ENCODE measurements around the gene CCDC89. TPM values are rescaled to one million over a fixed set of nuclear protein-coding genes. Genes with fewer than 3 reads are reported as not detected.

The CCDC89 gene
- total and polyA plus RNA-seq, 2 donors (not counting 1 experiment from before 2014, with no cell fraction given): not detected

DNA sequence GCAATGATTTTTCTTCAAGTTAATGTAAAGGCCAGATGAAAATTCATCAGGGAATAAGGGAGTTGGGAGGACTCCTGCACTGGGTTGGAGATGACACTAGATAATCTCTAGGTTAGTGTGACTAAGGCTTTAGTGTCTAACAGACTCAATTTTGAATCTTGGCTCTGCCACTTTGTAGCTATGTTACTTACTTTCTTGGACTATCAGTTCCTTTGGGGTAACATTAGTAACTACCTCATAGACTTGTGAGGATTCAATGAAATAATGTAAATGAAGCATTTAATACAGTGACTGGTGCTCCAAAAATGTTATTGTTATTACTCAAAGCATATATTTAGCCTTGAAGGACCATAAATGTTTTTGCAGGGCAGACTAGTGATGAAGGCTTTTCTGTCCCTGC, 9.6 kb upstream of the CCDC89 start:
- Histone ChIP-seq H3K9ac (ENCODE audit: low read length) (no peak overlapping the region), H3K4me2 (replicated peaks; ENCODE audit: low read depth, low read length, poor library complexity, severe bottlenecking) (no peak overlapping the region), H3K27ac (ENCODE audit: low read length in 2 of 2) (no peak overlapping the region), H3K4me3 (ENCODE audit: control extremely low read depth in 1 of 5, extremely low read depth in 1 of 5, insufficient read depth in 1 of 5, low read depth in 2 of 5, low read length in 4 of 5) (no peak overlapping the region), H3K27me3 (replicated peaks in 1 of 4; ENCODE audit: control extremely low read depth in 1 of 4, control insufficient read depth in 3 of 4, insufficient read depth in 4 of 4, low read length in 3 of 4) (no peaks in the 10 kb centered on the region), H3K9me3 (ENCODE audit: control extremely low read depth in 1 of 3, control insufficient read depth in 2 of 3, insufficient read depth in 1 of 3, low read length in 2 of 3) (no peaks in the 10 kb centered on the region), H3K36me3 (replicated peaks in 1 of 2; ENCODE audit: control extremely low read depth in 1 of 2, control insufficient read depth in 1 of 2, extremely low read depth in 1 of 2, insufficient read depth in 2 of 2, low read length in 1 of 2) (no peaks in the 10 kb centered on the region), H2AFZ (ENCODE audit: insufficient read depth, low read depth, low read length, poor library complexity, severe bottlenecking) (no peak overlapping the region), H4K20me1 (ENCODE audit: control insufficient read depth, insufficient read depth, low read length, poor library complexity, severe bottlenecking) (no peaks in the 10 kb centered on the region), H3K4me1 (ENCODE audit: control insufficient read depth in 2 of 2, insufficient read depth in 2 of 2, low read length in 2 of 2) (peaks cover 12% of the 10 kb centered on the region in 2 donors), H3K79me2 (ENCODE audit: control insufficient read depth, insufficient read depth, low read length) (no peaks in the 10 kb centered on the region)
- POLR2A ChIA-PET: no interaction called here
- Mint-ChIP-seq H3K27me3 (no peaks in the 10 kb centered on the region), H3K4me1 (peaks cover 16% of the 10 kb centered on the region), H3K27ac (no peak overlapping the region), H3K9me3 (ENCODE audit: insufficient read depth) (no peaks in the 10 kb centered on the region), H3K4me3 (no peak overlapping the region)
- ATAC-seq (ENCODE audit: low read depth) (no peak), DNase-seq (no peak)
- CTCF ChIA-PET: interaction anchor here (1.0 kb wide), 1 partner anchor 12 kb away, joined by 3 read pairs; no protein-coding TSS in a partner anchor
- TF ChIP-seq, protein P1, sequence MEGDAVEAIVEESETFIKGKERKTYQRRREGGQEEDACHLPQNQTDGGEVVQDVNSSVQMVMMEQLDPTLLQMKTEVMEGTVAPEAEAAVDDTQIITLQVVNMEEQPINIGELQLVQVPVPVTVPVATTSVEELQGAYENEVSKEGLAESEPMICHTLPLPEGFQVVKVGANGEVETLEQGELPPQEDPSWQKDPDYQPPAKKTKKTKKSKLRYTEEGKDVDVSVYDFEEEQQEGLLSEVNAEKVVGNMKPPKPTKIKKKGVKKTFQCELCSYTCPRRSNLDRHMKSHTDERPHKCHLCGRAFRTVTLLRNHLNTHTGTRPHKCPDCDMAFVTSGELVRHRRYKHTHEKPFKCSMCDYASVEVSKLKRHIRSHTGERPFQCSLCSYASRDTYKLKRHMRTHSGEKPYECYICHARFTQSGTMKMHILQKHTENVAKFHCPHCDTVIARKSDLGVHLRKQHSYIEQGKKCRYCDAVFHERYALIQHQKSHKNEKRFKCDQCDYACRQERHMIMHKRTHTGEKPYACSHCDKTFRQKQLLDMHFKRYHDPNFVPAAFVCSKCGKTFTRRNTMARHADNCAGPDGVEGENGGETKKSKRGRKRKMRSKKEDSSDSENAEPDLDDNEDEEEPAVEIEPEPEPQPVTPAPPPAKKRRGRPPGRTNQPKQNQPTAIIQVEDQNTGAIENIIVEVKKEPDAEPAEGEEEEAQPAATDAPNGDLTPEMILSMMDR (IDR thresholded peaks at IDR 0.05): no peak
- TF ChIP-seq EZH2 (IDR thresholded peaks at IDR 0.05; ENCODE audit: borderline replicate concordance, insufficient read depth, low read depth, low read length, poor library complexity, severe bottlenecking): no peak
- intact Hi-C loops (cut with micrococcal nuclease): no loop called here

DNA sequence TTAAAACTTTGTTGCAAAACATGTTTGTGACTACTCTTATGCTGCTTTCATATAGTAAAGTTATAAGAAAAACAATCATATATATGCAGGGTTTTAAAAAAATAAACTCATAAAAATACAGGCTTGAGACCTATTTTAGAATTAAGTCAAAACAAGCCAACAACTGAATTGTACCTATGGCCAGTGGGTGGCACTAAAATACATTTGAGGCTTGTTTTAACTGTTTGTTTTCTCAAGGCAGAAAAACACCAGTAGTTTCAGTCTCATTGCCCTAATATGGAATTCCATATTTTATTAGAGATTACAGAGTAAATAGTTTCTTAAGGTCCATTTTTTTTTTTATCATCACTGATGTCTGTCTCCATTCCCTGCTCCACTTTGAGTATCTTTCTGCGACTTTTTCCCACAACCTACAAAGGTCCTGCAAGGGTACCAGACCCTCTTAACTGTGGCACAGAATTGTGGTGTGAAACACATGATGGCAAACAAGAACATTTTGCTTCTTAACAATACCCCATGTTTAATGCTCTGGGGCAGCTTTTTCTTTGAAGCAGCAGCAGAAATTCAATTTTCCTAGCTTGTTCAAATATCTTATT, 8.5 kb upstream of the CCDC89 start:
- TF ChIP-seq, protein P1 (IDR thresholded peaks at IDR 0.05): peak; percentile 13
- TF ChIP-seq EZH2 (IDR thresholded peaks at IDR 0.05; ENCODE audit: borderline replicate concordance, insufficient read depth, low read depth, low read length, poor library complexity, severe bottlenecking): no peak
- Histone ChIP-seq H3K36me3 (replicated peaks in 1 of 2; ENCODE audit: control extremely low read depth in 1 of 2, control insufficient read depth in 1 of 2, extremely low read depth in 1 of 2, insufficient read depth in 2 of 2, low read length in 1 of 2) (no peaks in the 10 kb centered on the region), H3K4me1 (ENCODE audit: control insufficient read depth in 2 of 2, insufficient read depth in 2 of 2, low read length in 2 of 2) (peaks cover 1 to 2% of the 10 kb centered on the region in 2 donors), H2AFZ (ENCODE audit: insufficient read depth, low read depth, low read length, poor library complexity, severe bottlenecking) (no peak overlapping the region), H3K4me2 (replicated peaks; ENCODE audit: low read depth, low read length, poor library complexity, severe bottlenecking) (no peak overlapping the region), H3K27ac (ENCODE audit: low read length in 2 of 2) (no peak overlapping the region), H3K79me2 (ENCODE audit: control insufficient read depth, insufficient read depth, low read length) (no peaks in the 10 kb centered on the region), H3K27me3 (replicated peaks in 1 of 4; ENCODE audit: control extremely low read depth in 1 of 4, control insufficient read depth in 3 of 4, insufficient read depth in 4 of 4, low read length in 3 of 4) (no peaks in the 10 kb centered on the region), H3K9ac (ENCODE audit: low read length) (no peak overlapping the region), H3K4me3 (ENCODE audit: control extremely low read depth in 1 of 5, extremely low read depth in 1 of 5, insufficient read depth in 1 of 5, low read depth in 2 of 5, low read length in 4 of 5) (no peak overlapping the region), H4K20me1 (ENCODE audit: control insufficient read depth, insufficient read depth, low read length, poor library complexity, severe bottlenecking) (no peaks in the 10 kb centered on the region), H3K9me3 (ENCODE audit: control extremely low read depth in 1 of 3, control insufficient read depth in 2 of 3, insufficient read depth in 1 of 3, low read length in 2 of 3) (no peaks in the 10 kb centered on the region)
- intact Hi-C loops (cut with micrococcal nuclease): no loop called here
- 83% methylated on average over 1 of the region's 1 CpG for WGBS (ENCODE audit: insufficient coverage)
- CTCF ChIA-PET: no interaction called here
- no peak for ATAC-seq (ENCODE audit: low read depth)
- H3K4me3 Mint-ChIP-seq: no peak overlapping the region
- H3K27ac Mint-ChIP-seq: no peak overlapping the region
- no peak for DNase-seq
- H3K27me3 Mint-ChIP-seq: no peaks in the 10 kb centered on the region
- H3K4me1 Mint-ChIP-seq: peaks cover 6% of the 10 kb centered on the region
- no peaks in the 10 kb centered on the region for H3K9me3 Mint-ChIP-seq (ENCODE audit: insufficient read depth)
- POLR2A ChIA-PET: interaction anchor here (0.7 kb wide), 1 partner anchor 359 kb away, joined by 4 read pairs; no protein-coding TSS in a partner anchor
